NB4 (cell line): Measurements from ENCODE around the gene KCNE2.

Experiments
- CTCF ChIP-seq: IDR thresholded peaks from one replicate; pipeline ENCODE4 v1.5.1; 2012; ENCODE audit warnings: low read depth, low read length
- POLR2A ChIP-seq: IDR thresholded peaks from 2 replicates; pipeline ENCODE4 v1.6.1; 2011; ENCODE audit warnings: mild to moderate bottlenecking; ENCODE audit not compliant: insufficient read length; ENCODE audit errors: extremely low read depth

- TF ChIP-seq POLR2A (no peak), CTCF (no peak)
Measured at GRCh38 chr21:34320011-34320410, 43.8 kb upstream of the KCNE2 start.
